Lung (tissue), 12 donors: ENCODE measurements around the gene ARSG. TPM values are rescaled to one million over a fixed set of nuclear protein-coding genes. Genes with fewer than 3 reads are reported as not detected.

Source experiments
- ATAC-seq: fragments of 200-7000 bp; cut with Tn5 transposase; one replicate; pipeline ENCODE4 v1.9.1; 2020; ENCODE audit warnings: moderate number of reproducible peaks; ENCODE audit not compliant: insufficient read depth, low FRiP score
- DNase-seq, 3 donors: peaks; one replicate each; pipeline ENCODE4 v3.0.0-alpha.2; 2013 to 2017
- H3K27ac ChIP-seq, 2 donors: one replicate each; pipeline ENCODE4 v1.5.1; 2013; ENCODE audit warnings: mild to moderate bottlenecking in 2 of 2, moderate library complexity in 2 of 2, control low read depth in 1 of 2, inconsistent platforms in 1 of 2, low read depth in 1 of 2, low read length in 1 of 2
- H3K27me3 ChIP-seq, 3 donors: one replicate each; pipeline ENCODE4 v1.5.1; 2013; ENCODE audit warnings: low read length in 2 of 3; ENCODE audit not compliant: control insufficient read depth in 3 of 3, insufficient read depth in 3 of 3
- H3K36me3 ChIP-seq, 4 donors: one replicate each; pipeline ENCODE4 v1.5.1; 2013; ENCODE audit warnings: low read length in 4 of 4, mild to moderate bottlenecking in 1 of 4, moderate library complexity in 1 of 4; ENCODE audit not compliant: control insufficient read depth in 4 of 4, insufficient read depth in 4 of 4
- H3K4me1 ChIP-seq, 5 donors: one replicate each; pipeline ENCODE4 v1.5.1; 2013; ENCODE audit warnings: low read length in 5 of 5, mild to moderate bottlenecking in 2 of 5, moderate library complexity in 1 of 5; ENCODE audit not compliant: control insufficient read depth in 5 of 5, insufficient read depth in 5 of 5
- H3K4me3 ChIP-seq: one replicate; pipeline ENCODE4 v1.5.1; 2013; ENCODE audit warnings: mild to moderate bottlenecking, control low read depth, moderate library complexity
- H3K9ac ChIP-seq, 2 donors: one replicate each; pipeline ENCODE4 v1.5.1; 2013; ENCODE audit warnings: low read length in 2 of 2, control low read depth in 1 of 2; ENCODE audit not compliant: insufficient read depth in 1 of 2
- H3K9me3 ChIP-seq, 4 donors: one replicate each; pipeline ENCODE4 v1.5.1; 2013; ENCODE audit warnings: low read length in 3 of 4, mild to moderate bottlenecking in 1 of 4, moderate library complexity in 1 of 4; ENCODE audit not compliant: control insufficient read depth in 4 of 4, insufficient read depth in 3 of 4
- CTCF ChIP-seq: IDR thresholded peaks from 2 replicates; pipeline ENCODE4 v1.5.1; 2012; ENCODE audit warnings: mild to moderate bottlenecking; ENCODE audit errors: control extremely low read depth, extremely low read depth
- WGBS, 2 donors: extraction: QIAGEN DNeasy Blood & Tissue Kit; methylation state at CpG; one replicate each; pipeline ENCODE4 v1.1.7; 2013; 5-methylcytosine and 5-hydroxymethylcytosine counted together
- polyA plus RNA-seq, 2 donors: library from polyadenylated mRNA; stranded (reverse); fragments of 200-250 nt; gene quantifications; one replicate each; pipeline ENCODE4 v1.2.1, GENCODE V29; 2013
- total RNA-seq, 2 donors: library from RNA; depleted of rRNA in 1 of 2; stranded (reverse); fragments of >200 nt in 1 of 2; gene quantifications; one replicate each; pipeline ENCODE4 v1.2.1, GENCODE V29; 2014 to 2021
- donor health status: control.
- donor health status: control.
- donor health status: Bipolar disorder and iron deficiency.
- donor health status: healthy.
- donor health status: DM: yes; HTN: yes; CAD: no.

Gene ARSG
- total and polyA plus RNA-seq, 4 donors, result 1.5 to 9.3 (median 4.3) TPM

GRCh38 chr17:68397108-68397536 is 105.8 kb downstream of the ARSG start:
- 70 to 75% methylated on average over 7 of the region's 7 CpGs for WGBS, 2 donors

GRCh38 chr17:68398691-68399637 is 107.7 kb downstream of the ARSG start:
- Histone ChIP-seq H3K4me1 (peaks cover 0 to 5% (median 3%) of the 10 kb centered on the region in 5 donors), H3K9ac (no peak overlapping the region), H3K4me3 (no peak overlapping the region), H3K27me3 (no peaks in the 10 kb centered on the region), H3K27ac (peak overlapping the region in 1 of 2 donors; percentile 7), H3K9me3 (peaks cover 0 to 4% (median 0%) of the 10 kb centered on the region in 4 donors), H3K36me3 (no peaks in the 10 kb centered on the region)
- ATAC-seq, result peak; percentile 77
- peak; percentile 82 for TF ChIP-seq CTCF
- peak; percentile 68 to 82 (median 79) for DNase-seq
- WGBS, 2 donors, result 15 to 21% methylated on average over 11 of the region's 11 CpGs

More at GRCh38 chr17:68397108-68397536, 105.8 kb downstream of the ARSG start:
- Histone ChIP-seq H3K9ac (no peak overlapping the region), H3K27ac (no peak overlapping the region), H3K4me1 (peaks cover 0 to 5% (median 0%) of the 10 kb centered on the region in 5 donors), H3K9me3 (peaks cover 0 to 4% (median 0%) of the 10 kb centered on the region in 4 donors), H3K4me3 (no peak overlapping the region), H3K27me3 (no peaks in the 10 kb centered on the region), H3K36me3 (no peaks in the 10 kb centered on the region)
- DNase-seq (no peak), ATAC-seq (no peak)
- TF ChIP-seq CTCF, result no peak

- no peak for DNase-seq
- H3K27ac ChIP-seq, result peak overlapping the region in 1 of 2 donors; percentile 45
These were observed 108.5 kb downstream of the ARSG start for GRCh38 chr17:68399638-68400403.

More at GRCh38 chr17:68399638-68400403, 108.5 kb downstream of the ARSG start:
- WGBS, 2 donors, result 49 to 70% methylated on average over 19 of the region's 19 CpGs
- Histone ChIP-seq H3K9ac (no peak overlapping the region), H3K4me3 (no peak overlapping the region), H3K27me3 (no peaks in the 10 kb centered on the region), H3K4me1 (peaks cover 0 to 5% (median 3%) of the 10 kb centered on the region in 5 donors), H3K9me3 (peaks cover 0 to 3% (median 0%) of the 10 kb centered on the region in 4 donors), H3K36me3 (no peaks in the 10 kb centered on the region)
- no peak for ATAC-seq
- TF ChIP-seq CTCF, result no peak
